Fibroblast of the aortic adventitia (primary cell): ENCODE results near the gene PLAGL2. TPM values are rescaled to one million over a fixed set of nuclear protein-coding genes. Genes with fewer than 3 reads are reported as not detected.

ENCODE experiments used
- DNase-seq: peaks from one replicate; pipeline ENCODE4 v3.0.0-alpha.2; 2010; ENCODE audit warnings: low read depth
- H3K4me3 ChIP-seq: 2 replicates; pipeline ENCODE4 v1.5.1; 2011; ENCODE audit warnings: low read depth, mild to moderate bottlenecking, control low read depth, low read length, moderate library complexity
- CTCF ChIP-seq: IDR thresholded peaks from 2 replicates; pipeline ENCODE4 v1.5.1; 2011; ENCODE audit warnings: mild to moderate bottlenecking, low read length, control low read depth, inconsistent platforms; ENCODE audit not compliant: insufficient read depth
- total RNA-seq: library from RNA; depleted of rRNA; stranded (reverse); fragments of >200 nt; gene quantifications from 2 replicates; pipeline ENCODE4 v1.2.3, GENCODE V29; 2012; ENCODE audit warnings: low replicate concordance

The PLAGL2 gene
- total RNA-seq, 1 donor: 4.2 TPM

GRCh38 chr20:32209850-32210605 lies 2.5 kb upstream of the PLAGL2 start:
- TF ChIP-seq CTCF: no peak
- H3K4me3 ChIP-seq: no peak overlapping the region
- DNase-seq: no peak

- DNase-seq: no peak
- peak overlapping the region; percentile 100 for H3K4me3 ChIP-seq
- no peak for TF ChIP-seq CTCF
Observed at GRCh38 chr20:32208499-32209154, 1.1 kb upstream of the PLAGL2 start.

- TF ChIP-seq CTCF: no peak
- no peak for DNase-seq
- peak overlapping the region; percentile 96 for H3K4me3 ChIP-seq
Observed at GRCh38 chr20:32206760-32207625, 550 bp downstream of the PLAGL2 start.

- peak overlapping the region; percentile 96 for H3K4me3 ChIP-seq
- DNase-seq: no peak
- no peak for TF ChIP-seq CTCF
Observed at GRCh38 chr20:32205843-32206759, 1.4 kb downstream of the PLAGL2 start.

- no peak overlapping the region for H3K4me3 ChIP-seq
- DNase-seq: no peak
- no peak for TF ChIP-seq CTCF
Observed at GRCh38 chr20:32205110-32205842, 2.3 kb downstream of the PLAGL2 start.
